AG10803 (cell line): ENCODE results near the gene GIT2.
"Not testable (repeated sequence)": the region's sequence is repeated elsewhere in the genome, so short reads cannot be mapped to it uniquely, and the experiment has no call there.

Source experiments
- DNase-seq: peaks from one replicate; pipeline ENCODE4 v3.0.0; 2010; ENCODE audit warnings: low read depth
- H3K4me3 ChIP-seq: 2 replicates; pipeline ENCODE4 v1.5.1; 2011; ENCODE audit warnings: mild to moderate bottlenecking, low read length, control low read depth
- CTCF ChIP-seq: conservative IDR thresholded peaks from 2 replicates; pipeline ENCODE4 v1.5.1; 2011; ENCODE audit warnings: mild to moderate bottlenecking, low read length, control low read depth, inconsistent platforms

GIT2 gene

DNA sequence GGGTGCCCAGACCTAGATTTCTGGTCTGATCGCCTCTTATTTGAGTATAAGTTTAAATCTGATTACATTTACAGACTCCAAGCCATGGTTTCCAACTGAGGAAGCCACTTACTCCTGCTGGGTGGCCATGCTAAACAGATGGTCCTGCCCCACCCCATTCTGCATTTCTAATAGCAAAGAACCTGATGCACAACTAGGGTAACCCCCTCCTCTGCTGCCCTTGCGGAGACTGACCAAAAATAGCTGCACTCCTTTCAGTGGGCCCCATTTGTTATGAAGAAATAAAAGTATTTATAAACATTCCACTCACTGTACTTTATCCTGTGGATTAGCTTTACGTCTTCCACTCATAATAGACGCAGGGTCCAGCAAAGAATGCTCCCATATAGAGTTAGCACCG is 6.8 kb downstream of the GIT2 start:
- DNase-seq = no peak
- TF ChIP-seq CTCF = no peak

DNA sequence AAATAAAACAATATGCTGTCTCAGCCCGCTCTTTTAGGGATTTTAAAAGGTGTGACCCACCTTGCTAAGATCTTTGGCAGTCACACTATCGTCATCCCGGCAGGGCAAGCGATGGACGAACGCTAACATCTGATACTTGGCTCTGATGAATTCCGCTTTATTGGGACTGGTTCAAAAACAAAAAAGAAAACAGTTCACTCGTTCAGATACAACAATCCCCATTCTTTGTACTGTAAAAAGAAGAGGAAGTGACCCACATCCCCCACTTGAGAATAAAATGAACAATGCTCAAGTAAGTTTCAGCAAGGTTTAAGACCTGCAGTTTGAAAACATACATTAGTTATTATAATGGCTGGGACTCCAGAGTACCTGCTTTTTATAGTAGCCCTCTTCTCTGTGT is 7.3 kb downstream of the GIT2 start:
- no peak for DNase-seq
- no peak for TF ChIP-seq CTCF
- no peak overlapping the region for H3K4me3 ChIP-seq

More for the DNA sequence above, 6.8 kb downstream of the GIT2 start:
- H3K4me3 ChIP-seq = no peak overlapping the region

- no peak overlapping the region for H3K4me3 ChIP-seq
- DNase-seq = no peak
- no peak for TF ChIP-seq CTCF
These were observed 7.9 kb downstream of the GIT2 start for GRCh38 chr12:109988274-109988673.

- no peak for DNase-seq
- no peak overlapping the region for H3K4me3 ChIP-seq
- TF ChIP-seq CTCF = no peak
These were observed 8.6 kb downstream of the GIT2 start for GRCh38 chr12:109987615-109988014.

GRCh38 chr12:109986236-109986635 is 9.9 kb downstream of the GIT2 start:
- not testable (repeated sequence) for H3K4me3 ChIP-seq, DNase-seq

- no peak overlapping the region for H3K4me3 ChIP-seq
- TF ChIP-seq CTCF = no peak
- DNase-seq = no peak
These were observed 12.6 kb downstream of the GIT2 start for GRCh38 chr12:109983432-109984142.

GRCh38 chr12:109982210-109982609 is 14.0 kb downstream of the GIT2 start:
- no peak overlapping the region for H3K4me3 ChIP-seq
- no peak for TF ChIP-seq CTCF
- DNase-seq = peak; percentile 67

DNA sequence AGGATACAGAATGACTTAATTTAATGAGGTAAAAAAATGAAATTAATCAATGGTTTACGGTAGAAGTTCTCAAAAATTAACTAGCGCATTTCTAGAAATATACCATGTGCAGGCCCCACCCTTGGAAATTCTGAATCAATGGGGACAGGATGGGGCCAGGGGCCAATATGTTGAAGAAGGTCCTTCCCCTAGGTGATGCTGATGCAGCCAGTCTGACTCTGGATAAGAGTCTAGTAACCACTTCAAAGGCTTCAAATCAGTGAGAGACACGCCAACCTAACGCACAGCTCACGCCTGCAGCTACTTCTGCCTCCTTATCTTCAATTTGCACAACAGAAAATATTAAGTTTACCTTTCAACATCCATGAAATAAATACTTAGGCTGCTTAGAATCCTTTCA is 14.9 kb downstream of the GIT2 start:
- H3K4me3 ChIP-seq = no peak overlapping the region
- DNase-seq = no peak
- no peak for TF ChIP-seq CTCF
